ENCODE measurements around the gene FAM184A. TPM values are rescaled to one million over a fixed set of nuclear protein-coding genes. Genes with fewer than 3 reads are reported as not detected.

FAM184A gene
- total RNA-seq, 1 experiment from 2014 or later: 8.7 TPM

GRCh38 chr6:119122336-119122735, 43.9 kb upstream of the FAM184A start:
- ATAC-seq (no peak), DNase-seq (ENCODE audit: low read depth, low spot score) (no peak)
- Histone ChIP-seq H3K27me3 (ENCODE audit: control insufficient read depth, insufficient read depth, low read length) (peaks cover 2% of the 10 kb centered on the region; the same call in 1 of the 2 replicates), H3K4me3 (ENCODE audit: low read depth in 2 of 2, low read length in 2 of 2) (no peak overlapping the region), H3K36me3 (ENCODE audit: control insufficient read depth, insufficient read depth, low read length) (no peaks in the 10 kb centered on the region), H3K27ac (ENCODE audit: low read length) (no peak overlapping the region), H3K4me1 (ENCODE audit: control insufficient read depth, insufficient read depth, low read length) (peaks cover 3% of the 10 kb centered on the region; the same call in 1 of the 2 replicates), H3K9me3 (ENCODE audit: control insufficient read depth, insufficient read depth, low read depth, low read length) (no peaks in the 10 kb centered on the region)
- ChIA-PET CTCF (no interaction called here), POLR2A (interaction anchor here (0.6 kb wide), 1 partner anchor 211 kb away, joined by 11 read pairs; no protein-coding TSS in a partner anchor)
- intact Hi-C loops (cut with micrococcal nuclease; ENCODE audit: unreplicated experiment): no loop called here
- in situ Hi-C loops (cut with HindIII; ENCODE audit: low pct_unique_long_range_greater_than_20kb, low sequenced_read_pairs): no loop called here
- BruUV-seq (replicated peaks): no TSS peak
- TF ChIP-seq CTCF (IDR thresholded peaks at IDR 0.05) (no peak), POLR2AphosphoS5 (IDR thresholded peaks at IDR 0.05; ENCODE audit: low read depth, low read length) (no peak), SIN3A (IDR thresholded peaks at IDR 0.05; ENCODE audit: borderline replicate concordance, insufficient read depth, low read depth, low read length) (no peak), REST (IDR thresholded peaks at IDR 0.05; ENCODE audit: insufficient read depth in 1 of 2, low read depth in 2 of 2, low read length in 1 of 2) (no peak), TCF7L2 (IDR thresholded peaks at IDR 0.05; ENCODE audit: low read depth, low read length) (no peak)

GRCh38 chr6:119121367-119121766, 42.9 kb upstream of the FAM184A start:
- Histone ChIP-seq H3K4me3 (ENCODE audit: low read depth in 2 of 2, low read length in 2 of 2) (no peak overlapping the region), H3K27me3 (ENCODE audit: control insufficient read depth, insufficient read depth, low read length) (peaks cover 2% of the 10 kb centered on the region; the same call in 1 of the 2 replicates), H3K27ac (ENCODE audit: low read length) (no peak overlapping the region), H3K9me3 (ENCODE audit: control insufficient read depth, insufficient read depth, low read depth, low read length) (no peaks in the 10 kb centered on the region), H3K36me3 (ENCODE audit: control insufficient read depth, insufficient read depth, low read length) (no peaks in the 10 kb centered on the region), H3K4me1 (ENCODE audit: control insufficient read depth, insufficient read depth, low read length) (peaks cover 3% of the 10 kb centered on the region; the same call in 1 of the 2 replicates)
- TF ChIP-seq TCF7L2 (IDR thresholded peaks at IDR 0.05; ENCODE audit: low read depth, low read length) (no peak), CTCF (IDR thresholded peaks at IDR 0.05) (no peak), POLR2AphosphoS5 (IDR thresholded peaks at IDR 0.05; ENCODE audit: low read depth, low read length) (no peak), SIN3A (IDR thresholded peaks at IDR 0.05; ENCODE audit: borderline replicate concordance, insufficient read depth, low read depth, low read length) (no peak), REST (IDR thresholded peaks at IDR 0.05; ENCODE audit: insufficient read depth in 1 of 2, low read depth in 2 of 2, low read length in 1 of 2) (no peak)
- ChIA-PET CTCF (no interaction called here), POLR2A (no interaction called here)
- BruUV-seq (replicated peaks): no TSS peak
- no peak for ATAC-seq
- no peak for DNase-seq (ENCODE audit: low read depth, low spot score)
- intact Hi-C loops (cut with micrococcal nuclease; ENCODE audit: unreplicated experiment): no loop called here
- in situ Hi-C loops (cut with HindIII; ENCODE audit: low pct_unique_long_range_greater_than_20kb, low sequenced_read_pairs): no loop called here
